Measurements from ENCODE around the gene AR.

DNA sequence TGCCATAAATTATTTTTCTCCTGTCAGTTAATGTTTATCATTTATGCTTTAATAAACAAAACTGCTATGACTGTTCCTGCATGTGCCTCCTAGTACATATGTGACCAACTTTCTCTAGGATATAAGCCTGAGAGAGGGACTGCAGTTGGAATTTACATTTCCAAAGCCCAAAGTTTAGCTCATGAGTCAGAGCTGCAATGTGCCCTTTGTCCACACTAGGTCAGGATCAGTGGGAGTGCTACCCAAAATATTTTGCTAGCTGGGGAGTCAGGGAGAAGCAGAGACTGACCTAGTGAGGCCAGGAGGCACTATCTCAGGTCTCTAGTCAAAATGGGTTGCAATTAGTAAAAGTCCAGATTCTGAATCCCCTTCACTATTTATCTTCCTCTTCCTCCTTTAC lies 92.7 kb downstream of the AR start:
- TF ChIP-seq SP1 (CRISPR knock-in tag; IDR thresholded peaks at IDR 0.05) (no peak), EZH2 (IDR thresholded peaks at IDR 0.05; ENCODE audit: borderline replicate concordance, low read depth, low read length) (no peak), CUX1 (CRISPR knock-in tag; IDR thresholded peaks at IDR 0.05) (no peak), POLR2A (conservative IDR thresholded peaks at IDR 0.05) (no peak), POLR2AphosphoS5 (IDR thresholded peaks at IDR 0.05; ENCODE audit: control insufficient read depth, insufficient read depth, low read depth, low read length) (no peak), MTA1 (IDR thresholded peaks at IDR 0.05; ENCODE audit: borderline replicate concordance) (no peak), HDAC2 (IDR thresholded peaks at IDR 0.05) (no peak), ZNF384 (IDR thresholded peaks at IDR 0.05; ENCODE audit: low read depth, low read length) (no peak), SAP30 (IDR thresholded peaks at IDR 0.05; ENCODE audit: borderline replicate concordance, insufficient read depth, low read depth, low read length, poor library complexity, severe bottlenecking) (no peak), NR1H2 (CRISPR knock-in tag; IDR thresholded peaks at IDR 0.05) (no peak)
- TF ChIP-seq, protein P1, sequence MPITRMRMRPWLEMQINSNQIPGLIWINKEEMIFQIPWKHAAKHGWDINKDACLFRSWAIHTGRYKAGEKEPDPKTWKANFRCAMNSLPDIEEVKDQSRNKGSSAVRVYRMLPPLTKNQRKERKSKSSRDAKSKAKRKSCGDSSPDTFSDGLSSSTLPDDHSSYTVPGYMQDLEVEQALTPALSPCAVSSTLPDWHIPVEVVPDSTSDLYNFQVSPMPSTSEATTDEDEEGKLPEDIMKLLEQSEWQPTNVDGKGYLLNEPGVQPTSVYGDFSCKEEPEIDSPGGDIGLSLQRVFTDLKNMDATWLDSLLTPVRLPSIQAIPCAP (CRISPR knock-in tag; IDR thresholded peaks at IDR 0.05; ENCODE audit: borderline replicate concordance): no peak

Data from K562 (cell line).